Upper lobe of left lung (tissue), 6 donors: ENCODE results near the gene PLEKHG4B. TPM values are rescaled to one million over a fixed set of nuclear protein-coding genes. Genes with fewer than 3 reads are reported as not detected.

Source experiments
- ATAC-seq, 2 donors: fragments of 200-7000 bp; cut with Tn5 transposase; one replicate each; pipeline ENCODE4 v1.9.1; 2022; ENCODE audit warnings: mild to moderate bottlenecking in 2 of 2, moderate library complexity in 2 of 2; ENCODE audit not compliant: low FRiP score in 2 of 2
- DNase-seq, 2 donors: peaks; one replicate each; pipeline ENCODE4 v3.0.0-alpha.2; 2019 to 2020
- H3K27ac ChIP-seq, 4 donors: fragments of 200-600 bp; sonication (generic); one replicate each; pipeline ENCODE4 v1.5.1; 2016 to 2019
- H3K27me3 ChIP-seq, 4 donors: fragments of 200-600 bp; sonication (generic); one replicate each; pipeline ENCODE4 v1.5.1; 2017 to 2019
- H3K36me3 ChIP-seq, 4 donors: fragments of 200-600 bp; sonication (generic); one replicate each; pipeline ENCODE4 v1.5.1; 2016 to 2019
- H3K4me1 ChIP-seq, 4 donors: fragments of 200-600 bp; sonication (generic); one replicate each; pipeline ENCODE4 v1.5.1; 2018 to 2019
- H3K4me3 ChIP-seq, 4 donors: fragments of 200-600 bp; sonication (generic); one replicate each; pipeline ENCODE4 v1.5.1; 2017 to 2019; ENCODE audit warnings: mild to moderate bottlenecking in 2 of 4, moderate library complexity in 1 of 4
- H3K9me3 ChIP-seq, 4 donors: fragments of 200-600 bp; sonication (generic); one replicate each; pipeline ENCODE4 v1.5.1; 2018 to 2019
- EP300 ChIP-seq, 4 donors: sonication (generic); formaldehyde crosslinking; IDR thresholded peaks; one replicate each; pipeline ENCODE4 v1.5.1; 2017; ENCODE audit warnings: antibody characterized with exemption in 4 of 4, control low read depth in 2 of 4
- POLR2A ChIP-seq, 4 donors: fragments of 450-650 bp; IDR thresholded peaks; one replicate each; pipeline ENCODE4 v1.5.1; 2016 to 2017; ENCODE audit warnings: antibody characterized with exemption in 4 of 4, mild to moderate bottlenecking in 2 of 4
- POLR2AphosphoS5 ChIP-seq, 2 donors: sonication (generic); formaldehyde crosslinking; IDR thresholded peaks; one replicate each; pipeline ENCODE4 v1.5.1; 2017; ENCODE audit warnings: antibody characterized with exemption in 2 of 2
- WGBS, 2 donors: methylation state at CpG; one replicate each; pipeline ENCODE4 v1.1.5; 2017 to 2018; 5-methylcytosine and 5-hydroxymethylcytosine counted together
- total RNA-seq, 6 donors: library from RNA; depleted of rRNA in 4 of 6; stranded (reverse); fragments of >200 nt in 4 of 6; gene quantifications; one replicate each; pipeline versions ENCODE4 v1.1.0 to v1.2.1, GENCODE V29; 2016 to 2021
- TF ChIP-seq, protein P1 (sequence below), 6 experiments: fragments of 450-650 bp in 4 of 6; fragments of 200-600 bp in 2 of 6; sonication (generic) in 2 of 6; IDR thresholded peaks; one replicate each; pipeline ENCODE4 v1.5.1; 2016 to 2019; ENCODE audit warnings: antibody characterized with exemption in 6 of 6
- donor health status: DM: no; HTN: no; CAD: no; lungs with moderate emphysema.
- donor health status: DM: no; HTN: yes; CAD: no; lungs with severe emphysema.

PLEKHG4B gene
- total RNA-seq, 6 donors from 2014 or later, result 0.40 to 5.9 (median 2.9) TPM

GRCh38 chr5:169728-170094 is 77.7 kb downstream of the PLEKHG4B start:
- 70 to 73% methylated on average over 6 to 12 of the region's 12 CpGs for WGBS, 2 donors

DNA sequence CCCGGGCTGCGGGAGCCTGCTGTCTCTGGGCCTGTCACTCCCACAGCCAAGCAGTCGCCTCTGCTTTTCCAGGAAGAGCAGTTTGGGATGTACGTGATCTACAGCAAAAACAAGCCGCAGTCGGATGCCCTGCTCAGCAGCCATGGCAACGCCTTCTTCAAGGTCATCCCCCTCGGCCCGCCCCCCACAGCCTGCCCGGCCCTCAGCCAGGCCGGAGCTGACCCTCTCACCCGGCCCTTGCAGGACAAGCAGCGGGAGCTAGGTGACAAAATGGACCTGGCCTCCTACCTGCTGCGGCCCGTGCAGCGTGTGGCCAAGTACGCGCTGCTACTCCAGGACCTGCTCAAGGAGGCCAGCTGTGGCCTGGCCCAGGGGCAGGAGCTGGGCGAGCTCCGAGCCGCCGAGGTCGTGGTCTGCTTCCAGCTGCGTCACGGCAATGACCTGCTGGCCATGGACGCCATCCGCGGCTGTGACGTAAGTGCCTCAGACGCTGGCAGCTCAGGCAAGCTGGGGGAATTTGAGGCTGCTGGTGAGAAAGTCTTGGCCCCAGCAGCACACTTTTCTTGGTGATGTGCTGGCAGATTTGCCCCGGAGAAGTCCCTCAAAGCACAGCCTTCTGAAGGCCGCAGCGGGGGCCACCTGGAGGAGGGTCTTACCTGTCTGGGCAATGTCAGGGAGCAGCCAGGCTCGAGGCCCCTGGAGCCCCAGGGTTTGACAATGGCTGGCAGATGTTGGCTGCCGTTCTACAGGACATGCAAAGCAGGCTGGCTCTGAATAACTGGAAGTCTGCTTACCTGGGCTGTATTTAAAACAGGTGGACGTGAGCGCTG is 79.2 kb downstream of the PLEKHG4B start:
- 87% methylated on average over 25 to 37 of the region's 37 CpGs for WGBS, 2 donors

More at GRCh38 chr5:169728-170094, 77.7 kb downstream of the PLEKHG4B start:
- no peaks in the 10 kb centered on the region for H3K27me3 ChIP-seq
- H3K4me3 ChIP-seq, result no peak overlapping the region
- H3K9me3 ChIP-seq, result no peaks in the 10 kb centered on the region
- no peak overlapping the region for H3K27ac ChIP-seq
- TF ChIP-seq, protein P1, sequence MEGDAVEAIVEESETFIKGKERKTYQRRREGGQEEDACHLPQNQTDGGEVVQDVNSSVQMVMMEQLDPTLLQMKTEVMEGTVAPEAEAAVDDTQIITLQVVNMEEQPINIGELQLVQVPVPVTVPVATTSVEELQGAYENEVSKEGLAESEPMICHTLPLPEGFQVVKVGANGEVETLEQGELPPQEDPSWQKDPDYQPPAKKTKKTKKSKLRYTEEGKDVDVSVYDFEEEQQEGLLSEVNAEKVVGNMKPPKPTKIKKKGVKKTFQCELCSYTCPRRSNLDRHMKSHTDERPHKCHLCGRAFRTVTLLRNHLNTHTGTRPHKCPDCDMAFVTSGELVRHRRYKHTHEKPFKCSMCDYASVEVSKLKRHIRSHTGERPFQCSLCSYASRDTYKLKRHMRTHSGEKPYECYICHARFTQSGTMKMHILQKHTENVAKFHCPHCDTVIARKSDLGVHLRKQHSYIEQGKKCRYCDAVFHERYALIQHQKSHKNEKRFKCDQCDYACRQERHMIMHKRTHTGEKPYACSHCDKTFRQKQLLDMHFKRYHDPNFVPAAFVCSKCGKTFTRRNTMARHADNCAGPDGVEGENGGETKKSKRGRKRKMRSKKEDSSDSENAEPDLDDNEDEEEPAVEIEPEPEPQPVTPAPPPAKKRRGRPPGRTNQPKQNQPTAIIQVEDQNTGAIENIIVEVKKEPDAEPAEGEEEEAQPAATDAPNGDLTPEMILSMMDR (IDR thresholded peaks at IDR 0.05), result no peak
- TF ChIP-seq POLR2A (IDR thresholded peaks at IDR 0.05) (no peak), EP300 (IDR thresholded peaks at IDR 0.05) (no peak), POLR2AphosphoS5 (IDR thresholded peaks at IDR 0.05) (no peak)
- H3K4me1 ChIP-seq, result peaks cover 0 to 15% (median 4%) of the 10 kb centered on the region in 4 donors
- DNase-seq (no peak), ATAC-seq (no peak)
- H3K36me3 ChIP-seq, result no peaks in the 10 kb centered on the region

GRCh38 chr5:171801-172331 is 79.9 kb downstream of the PLEKHG4B start:
- ATAC-seq (no peak), DNase-seq (peak in 1 of 2 donors; percentile 15)
- Histone ChIP-seq H3K9me3 (no peaks in the 10 kb centered on the region), H3K27me3 (no peaks in the 10 kb centered on the region), H3K36me3 (no peaks in the 10 kb centered on the region), H3K27ac (no peak overlapping the region), H3K4me1 (peaks cover 0 to 15% (median 4%) of the 10 kb centered on the region in 4 donors), H3K4me3 (no peak overlapping the region)
- 94 to 95% methylated on average over 7 to 21 of the region's 23 CpGs for WGBS, 2 donors
- TF ChIP-seq, protein P1 (IDR thresholded peaks at IDR 0.05), result no peak
- TF ChIP-seq POLR2AphosphoS5 (IDR thresholded peaks at IDR 0.05), result no peak
- no peak for TF ChIP-seq POLR2A (IDR thresholded peaks at IDR 0.05)
- TF ChIP-seq EP300 (IDR thresholded peaks at IDR 0.05), result no peak

More for the DNA sequence above, 79.2 kb downstream of the PLEKHG4B start:
- H3K9me3 ChIP-seq, result no peaks in the 10 kb centered on the region
- no peaks in the 10 kb centered on the region for H3K36me3 ChIP-seq
- no peak for ATAC-seq
- H3K27ac ChIP-seq, result no peak overlapping the region
- no peaks in the 10 kb centered on the region for H3K27me3 ChIP-seq
- DNase-seq, result peak in 1 of 2 donors; percentile 18
- H3K4me3 ChIP-seq, result no peak overlapping the region
- TF ChIP-seq, protein P1 (IDR thresholded peaks at IDR 0.05), result no peak
- no peak for TF ChIP-seq POLR2A (IDR thresholded peaks at IDR 0.05)
- no peak for TF ChIP-seq POLR2AphosphoS5 (IDR thresholded peaks at IDR 0.05)
- TF ChIP-seq EP300 (IDR thresholded peaks at IDR 0.05), result no peak
- peaks cover 0 to 15% (median 4%) of the 10 kb centered on the region in 4 donors for H3K4me1 ChIP-seq

- TF ChIP-seq POLR2A (IDR thresholded peaks at IDR 0.05), result no peak
- no peak for TF ChIP-seq EP300 (IDR thresholded peaks at IDR 0.05)
- TF ChIP-seq, protein P1 (IDR thresholded peaks at IDR 0.05), result no peak
- TF ChIP-seq POLR2AphosphoS5 (IDR thresholded peaks at IDR 0.05), result no peak
- no peaks in the 10 kb centered on the region for H3K9me3 ChIP-seq
- DNase-seq (peak in 1 of 2 donors; percentile 3), ATAC-seq (no peak)
- peaks cover 0 to 15% (median 4%) of the 10 kb centered on the region in 4 donors for H3K4me1 ChIP-seq
- WGBS, 2 donors, result 90 to 96% methylated on average over 11 to 13 of the region's 13 CpGs
- H3K36me3 ChIP-seq, result no peaks in the 10 kb centered on the region
- H3K27ac ChIP-seq, result no peak overlapping the region
- no peaks in the 10 kb centered on the region for H3K27me3 ChIP-seq
- H3K4me3 ChIP-seq, result no peak overlapping the region
Observed at GRCh38 chr5:172421-172820, 80.5 kb downstream of the PLEKHG4B start.
